Measurements from ENCODE around the gene SPAST.

GRCh38 chr2:32182667-32183066 lies 119.3 kb downstream of the SPAST start:
- TF ChIP-seq, protein P1, sequence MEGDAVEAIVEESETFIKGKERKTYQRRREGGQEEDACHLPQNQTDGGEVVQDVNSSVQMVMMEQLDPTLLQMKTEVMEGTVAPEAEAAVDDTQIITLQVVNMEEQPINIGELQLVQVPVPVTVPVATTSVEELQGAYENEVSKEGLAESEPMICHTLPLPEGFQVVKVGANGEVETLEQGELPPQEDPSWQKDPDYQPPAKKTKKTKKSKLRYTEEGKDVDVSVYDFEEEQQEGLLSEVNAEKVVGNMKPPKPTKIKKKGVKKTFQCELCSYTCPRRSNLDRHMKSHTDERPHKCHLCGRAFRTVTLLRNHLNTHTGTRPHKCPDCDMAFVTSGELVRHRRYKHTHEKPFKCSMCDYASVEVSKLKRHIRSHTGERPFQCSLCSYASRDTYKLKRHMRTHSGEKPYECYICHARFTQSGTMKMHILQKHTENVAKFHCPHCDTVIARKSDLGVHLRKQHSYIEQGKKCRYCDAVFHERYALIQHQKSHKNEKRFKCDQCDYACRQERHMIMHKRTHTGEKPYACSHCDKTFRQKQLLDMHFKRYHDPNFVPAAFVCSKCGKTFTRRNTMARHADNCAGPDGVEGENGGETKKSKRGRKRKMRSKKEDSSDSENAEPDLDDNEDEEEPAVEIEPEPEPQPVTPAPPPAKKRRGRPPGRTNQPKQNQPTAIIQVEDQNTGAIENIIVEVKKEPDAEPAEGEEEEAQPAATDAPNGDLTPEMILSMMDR (IDR thresholded peaks at IDR 0.05 in 8 of 11, conservative IDR thresholded peaks at IDR 0.05 in 3 of 11), result no peak
- TF ChIP-seq POLR2A (IDR thresholded peaks at IDR 0.05), result no peak
